Caco-2 (cell line): Measurements from ENCODE around the gene LSM7. TPM values are rescaled to one million over a fixed set of nuclear protein-coding genes. Genes with fewer than 3 reads are reported as not detected.

ENCODE experiments used
- BruUV-seq: library from RNA; stranded (reverse); fragments of 400-500 nt; replicated peaks from 2 replicates; lab custom pipeline; 2021; lab: Mats Ljungman, UMichigan
- CTCF ChIA-PET: fragments of 300-600 bp; sonication (Branson Sonifier 250); formaldehyde crosslinking; loops from one replicate; lab custom pipeline; 2022; ENCODE audit warnings: antibody characterized with exemption; lab: Charles Lee
- POLR2A ChIA-PET: fragments of 300-600 bp; sonication (Branson Sonifier 250); formaldehyde crosslinking; loops from one replicate; lab custom pipeline; 2022; ENCODE audit warnings: antibody characterized with exemption; lab: Charles Lee
- DNase-seq, 2 experiments: peaks; one replicate each; pipeline versions ENCODE4 v3.0.0 to v3.0.0-alpha.2; 2020 to 2022
- H3K27me3 ChIP-seq: replicated peaks from 2 replicates; pipeline ENCODE4 v1.6.0; 2011; ENCODE audit warnings: low read length; ENCODE audit not compliant: control insufficient read depth, insufficient read depth
- H3K36me3 ChIP-seq: 2 replicates; pipeline ENCODE4 v1.5.1; 2011; ENCODE audit warnings: low read length; ENCODE audit not compliant: control insufficient read depth, insufficient read depth
- H3K4me1 ChIP-seq: fragments of 250-450 bp; sonication (Bioruptor Pico); 2 replicates; pipeline ENCODE4 v1.5.1; 2020; ENCODE audit warnings: mild to moderate bottlenecking
- H3K4me3 ChIP-seq: 2 replicates; pipeline ENCODE4 v1.5.1; 2011; ENCODE audit warnings: low read depth, mild to moderate bottlenecking, control low read depth, low read length
- H3K9me3 ChIP-seq: fragments of 250-450 bp; sonication (Bioruptor Pico); 2 replicates; pipeline ENCODE4 v1.5.1; 2020; ENCODE audit warnings: mild to moderate bottlenecking, moderate library complexity
- H3K27ac Mint-ChIP-seq: one replicate; pipeline ENCODE4 v1.8.0; 2022; ENCODE audit warnings: mixed read lengths; ENCODE audit not compliant: unreplicated experiment
- H3K27me3 Mint-ChIP-seq: one replicate; pipeline ENCODE4 v1.8.0; 2022; ENCODE audit warnings: mixed read lengths; ENCODE audit not compliant: insufficient read depth, unreplicated experiment
- H3K36me3 Mint-ChIP-seq: one replicate; pipeline ENCODE4 v1.8.0; 2022; ENCODE audit warnings: mild to moderate bottlenecking, mixed read lengths; ENCODE audit not compliant: insufficient read depth, unreplicated experiment
- H3K4me1 Mint-ChIP-seq: one replicate; pipeline ENCODE4 v1.8.0; 2022; ENCODE audit warnings: low read depth, mixed read lengths; ENCODE audit not compliant: unreplicated experiment
- H3K4me3 Mint-ChIP-seq: one replicate; pipeline ENCODE4 v1.8.0; 2022; ENCODE audit warnings: mild to moderate bottlenecking, moderate library complexity, mixed read lengths; ENCODE audit not compliant: unreplicated experiment
- H3K9me3 Mint-ChIP-seq: one replicate; pipeline ENCODE4 v1.8.0; 2022; ENCODE audit warnings: mixed read lengths; ENCODE audit not compliant: unreplicated experiment
- CTCF ChIP-seq, 2 experiments: fragments of 200-600 bp in 1 of 2; IDR thresholded peaks; 1 replicate in 1 of 2; 2 replicates in 1 of 2; pipeline versions ENCODE4 v1.5.1 to v1.8.0; 2011 to 2022; ENCODE audit warnings: antibody characterized with exemption in 1 of 2, control low read depth in 1 of 2, inconsistent platforms in 1 of 2, low read depth in 1 of 2, low read length in 1 of 2, mild to moderate bottlenecking in 1 of 2, moderate library complexity in 1 of 2; ENCODE audit not compliant: insufficient read depth in 1 of 2, severe bottlenecking in 1 of 2, unreplicated experiment in 1 of 2
- intact Hi-C: fragments of 100-400 bp; cut with micrococcal nuclease; formaldehyde crosslinking; loops from one replicate; pipeline ENCODE4 v1.10.0; 2022; ENCODE audit not compliant: unreplicated experiment
- total RNA-seq: library from RNA; stranded (reverse); gene quantifications from 2 replicates; pipeline ENCODE4 v1.2.3, GENCODE V29; 2022

Gene LSM7
- total RNA-seq, 1 experiment from 2014 or later: 141 TPM

GRCh38 chr19:2330632-2331284 lies 2.4 kb upstream of the LSM7 start:
- H3K27me3 Mint-ChIP-seq: no peaks in the 10 kb centered on the region
- ChIA-PET CTCF (interaction anchor here (0.5 to 1.5 kb wide), 6 partner anchors 15 to 785 kb away, joined by 3 to 4 read pairs (median 3); partner anchors contain the start of gene PLEKHJ1), POLR2A (interaction anchor here (1.4 kb wide), 1 partner anchor 96 kb away, joined by 3 read pairs; the partner anchor contains the start of gene TIMM13)
- intact Hi-C loops: loop anchor here (2.0 kb wide), 1 partner anchor 60 kb away; no protein-coding TSS in a partner anchor
- no TSS peak for BruUV-seq
- H3K4me3 Mint-ChIP-seq: peak overlapping the region; percentile 87
- peak; percentile 90 to 93 for DNase-seq
- H3K9me3 Mint-ChIP-seq: no peaks in the 10 kb centered on the region
- peaks cover 4% of the 10 kb centered on the region for H3K36me3 ChIP-seq
- H3K36me3 Mint-ChIP-seq: peaks cover 64% of the 10 kb centered on the region
- H3K4me3 ChIP-seq: peak overlapping the region; percentile 19
- H3K4me1 Mint-ChIP-seq: peaks cover 32% of the 10 kb centered on the region
- peak overlapping the region; percentile 94 for H3K27ac Mint-ChIP-seq
- peaks cover 33% of the 10 kb centered on the region for H3K4me1 ChIP-seq
- H3K27me3 ChIP-seq: no peaks in the 10 kb centered on the region
- no peak for TF ChIP-seq CTCF (IDR thresholded peaks at IDR 0.05; ENCODE audit: insufficient read depth in 1 of 2, low read depth in 1 of 2, low read length in 1 of 2, severe bottlenecking in 1 of 2, unreplicated experiment in 1 of 2)
- peaks cover 2% of the 10 kb centered on the region; the same call in 1 of the 2 replicates for H3K9me3 ChIP-seq

GRCh38 chr19:2330255-2330631 lies 1.9 kb upstream of the LSM7 start:
- Histone ChIP-seq H3K4me1 (peaks cover 31% of the 10 kb centered on the region), H3K4me3 (peak overlapping the region; percentile 19), H3K36me3 (peaks cover 5% of the 10 kb centered on the region), H3K9me3 (peaks cover 2% of the 10 kb centered on the region; the same call in 1 of the 2 replicates), H3K27me3 (no peaks in the 10 kb centered on the region)
- Mint-ChIP-seq H3K9me3 (no peaks in the 10 kb centered on the region), H3K4me3 (peak overlapping the region; percentile 87), H3K36me3 (peaks cover 61% of the 10 kb centered on the region), H3K4me1 (peaks cover 30% of the 10 kb centered on the region), H3K27ac (peak overlapping the region; percentile 94), H3K27me3 (no peaks in the 10 kb centered on the region)
- no TSS peak for BruUV-seq
- TF ChIP-seq CTCF (IDR thresholded peaks at IDR 0.05; ENCODE audit: insufficient read depth in 1 of 2, low read depth in 1 of 2, low read length in 1 of 2, severe bottlenecking in 1 of 2, unreplicated experiment in 1 of 2): no peak
- intact Hi-C loops: loop anchor here (2.0 kb wide), 1 partner anchor 61 kb away; no protein-coding TSS in a partner anchor
- CTCF ChIA-PET: interaction anchor here (0.6 to 1.5 kb wide), 5 partner anchors 15 to 855 kb away, joined by 3 to 4 read pairs (median 3); partner anchors contain the start of gene PLEKHJ1
- no peak for DNase-seq
- POLR2A ChIA-PET: interaction anchor here (1.4 kb wide), 1 partner anchor 97 kb away, joined by 3 read pairs; the partner anchor contains the start of gene TIMM13

- ChIA-PET CTCF (interaction anchor here (0.6 to 1.1 kb wide), 2 partner anchors 63 to 855 kb away, joined by 3 to 4 read pairs; no protein-coding TSS in a partner anchor), POLR2A (no interaction called here)
- DNase-seq: no peak
- H3K27me3 ChIP-seq: no peaks in the 10 kb centered on the region
- H3K27me3 Mint-ChIP-seq: no peaks in the 10 kb centered on the region
- peaks cover 30% of the 10 kb centered on the region for H3K4me1 Mint-ChIP-seq
- peak overlapping the region; percentile 87 for H3K4me3 Mint-ChIP-seq
- H3K9me3 Mint-ChIP-seq: no peaks in the 10 kb centered on the region
- H3K36me3 Mint-ChIP-seq: peaks cover 58% of the 10 kb centered on the region
- peaks cover 31% of the 10 kb centered on the region for H3K4me1 ChIP-seq
- intact Hi-C loops: no loop called here
- no peak for TF ChIP-seq CTCF (IDR thresholded peaks at IDR 0.05; ENCODE audit: insufficient read depth in 1 of 2, low read depth in 1 of 2, low read length in 1 of 2, severe bottlenecking in 1 of 2, unreplicated experiment in 1 of 2)
- peaks cover 5% of the 10 kb centered on the region for H3K36me3 ChIP-seq
- no TSS peak for BruUV-seq
- H3K4me3 ChIP-seq: peak overlapping the region; percentile 95
- H3K9me3 ChIP-seq: no peaks in the 10 kb centered on the region
- peak overlapping the region; percentile 94 for H3K27ac Mint-ChIP-seq
Measured at GRCh38 chr19:2329501-2329916, 1.1 kb upstream of the LSM7 start.
